ENCODE data around the gene CDH6. TPM values are rescaled to one million over a fixed set of nuclear protein-coding genes. Genes with fewer than 3 reads are reported as not detected.

The CDH6 gene
- total and polyA plus RNA-seq, 2 experiments from 2014 or later, result 0.60 to 1.1 TPM

GRCh38 chr5:31221001-31221400 lies 27.5 kb downstream of the CDH6 start (continued):
- TF ChIP-seq CTCF (conservative IDR thresholded peaks at IDR 0.05; ENCODE audit: low read depth in 2 of 2) (no peak), NANOG (IDR thresholded peaks at IDR 0.05; ENCODE audit: borderline replicate concordance) (no peak), ETS1 (IDR thresholded peaks at IDR 0.05) (no peak), EZH2 (IDR thresholded peaks at IDR 0.05; ENCODE audit: low read depth, unreplicated experiment) (no peak)

- H3K79me2 ChIP-seq (replicated peaks; ENCODE audit: insufficient read depth), result no peaks in the 10 kb centered on the region
- H3K4me2 ChIP-seq, result no peak overlapping the region
- Mint-ChIP-seq H3K36me3 (ENCODE audit: low read depth) (no peaks in the 10 kb centered on the region), H3K4me3 (no peak overlapping the region), H3K9me3 (no peaks in the 10 kb centered on the region), H3K27ac (no peak overlapping the region), H3K4me1 (no peaks in the 10 kb centered on the region), H3K27me3 (ENCODE audit: insufficient read depth, low read depth, poor library complexity) (no peaks in the 10 kb centered on the region)
- no peaks in the 10 kb centered on the region for H3K4me1 ChIP-seq (ENCODE audit: insufficient read depth)
- H2AFZ ChIP-seq, result no peak overlapping the region
- DNase-seq (ENCODE audit: low spot score) (no peak), ATAC-seq (no peak)
- H3K27me3 ChIP-seq (ENCODE audit: insufficient read depth), result no peaks in the 10 kb centered on the region
- H3K27ac ChIP-seq (ENCODE audit: low read depth), result no peak overlapping the region
- H3K36me3 ChIP-seq (ENCODE audit: insufficient read depth), result no peaks in the 10 kb centered on the region
- no peak overlapping the region for H3K4me3 ChIP-seq
- H3F3A ChIP-seq (replicated peaks; ENCODE audit: low read depth), result no peaks in the 10 kb centered on the region
- no peaks in the 10 kb centered on the region for H4K20me1 ChIP-seq (replicated peaks; ENCODE audit: insufficient read depth)
- H3K9me2 ChIP-seq (ENCODE audit: insufficient read depth), result no peaks in the 10 kb centered on the region
- TF ChIP-seq ZNF331 (CRISPR knock-in tag; IDR thresholded peaks at IDR 0.05; ENCODE audit: low read depth) (no peak), CTCF (conservative IDR thresholded peaks at IDR 0.05; ENCODE audit: low read depth in 2 of 2) (no peak), POLR2AphosphoS5 (IDR thresholded peaks at IDR 0.05; ENCODE audit: low read depth) (no peak), NANOG (IDR thresholded peaks at IDR 0.05; ENCODE audit: borderline replicate concordance) (no peak), ETS1 (IDR thresholded peaks at IDR 0.05) (no peak), EZH2 (IDR thresholded peaks at IDR 0.05; ENCODE audit: low read depth, unreplicated experiment) (no peak), ZNF462 (CRISPR knock-in tag; IDR thresholded peaks at IDR 0.05) (no peak)
Observed at GRCh38 chr5:31225118-31225517, 31.6 kb downstream of the CDH6 start.
